ENCODE results near the gene FBL.
"Not testable (repeated sequence)": the region's sequence is repeated elsewhere in the genome, so short reads cannot be mapped to it uniquely, and the experiment has no call there.

The FBL gene

DNA sequence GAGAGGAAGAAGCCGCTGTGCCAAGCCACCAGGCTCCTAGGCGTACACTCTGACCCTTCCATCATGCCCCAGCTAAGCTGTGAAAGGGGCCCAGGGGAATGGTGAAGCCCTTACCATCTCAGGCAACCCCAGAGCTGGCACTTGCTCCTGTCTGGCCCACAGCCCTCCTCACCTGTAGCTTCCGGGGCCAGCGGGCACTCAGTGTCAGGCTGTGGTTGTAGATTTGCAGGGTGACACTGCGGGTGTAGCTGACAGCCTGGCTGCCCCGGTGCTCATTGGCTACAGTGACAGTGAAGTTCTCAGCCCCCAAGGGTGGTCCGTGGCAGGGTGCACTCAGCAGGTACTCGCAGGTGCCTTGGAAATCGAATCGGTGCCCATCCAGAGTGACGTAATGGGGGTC lies 30.3 kb upstream of the FBL start:
- H3K4me3 ChIP-seq (ENCODE audit: insufficient read depth, low read length, poor library complexity, severe bottlenecking); H3K27ac ChIP-seq (ENCODE audit: low read depth, low read length); H3K36me3 ChIP-seq (ENCODE audit: low read length); H3K27me3 ChIP-seq (ENCODE audit: low read length); H4K20me1 ChIP-seq (ENCODE audit: low read depth, low read length); H3K9me3 ChIP-seq (ENCODE audit: insufficient read depth, low read length); H3K4me2 ChIP-seq (ENCODE audit: low read depth, low read length, poor library complexity, severe bottlenecking); H3K79me2 ChIP-seq (ENCODE audit: insufficient read depth, low read length); H2AFZ ChIP-seq (ENCODE audit: low read depth, low read length, severe bottlenecking); H3F3A ChIP-seq (ENCODE audit: insufficient read depth); H3K9me2 ChIP-seq (replicated peaks; ENCODE audit: insufficient read depth, low read length); H3K9ac ChIP-seq (ENCODE audit: low read length): not testable (repeated sequence)

DNA sequence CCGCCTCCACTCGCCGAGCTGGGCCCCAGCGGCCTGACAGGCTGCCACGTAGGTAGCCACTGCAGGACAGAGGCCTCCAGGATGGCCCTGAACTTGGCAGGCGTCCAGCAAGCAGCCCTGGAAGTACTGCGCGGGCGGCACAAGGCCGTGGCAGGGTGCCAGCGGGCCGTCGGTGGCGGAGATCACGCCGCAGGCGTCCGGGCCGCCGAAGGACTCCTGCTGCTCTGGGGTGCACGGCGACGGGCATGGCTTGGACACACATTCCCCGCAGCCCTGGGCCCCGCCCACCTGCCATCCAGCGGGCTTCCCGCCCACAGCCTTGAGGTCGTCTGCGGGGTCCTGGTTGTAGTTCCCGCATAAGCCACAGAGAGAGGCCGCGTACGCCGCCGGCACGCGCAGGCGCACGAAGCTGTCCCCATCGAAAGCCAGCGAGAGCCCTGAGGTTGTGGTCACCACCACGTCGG lies 29.3 kb upstream of the FBL start:
- not testable (repeated sequence) for H3K36me3 ChIP-seq (ENCODE audit: low read length); H3K27ac ChIP-seq (ENCODE audit: low read depth, low read length); H3F3A ChIP-seq (ENCODE audit: insufficient read depth); H3K79me2 ChIP-seq (ENCODE audit: insufficient read depth, low read length); H3K9ac ChIP-seq (ENCODE audit: low read length); H3K4me2 ChIP-seq (ENCODE audit: low read depth, low read length, poor library complexity, severe bottlenecking); H3K4me3 ChIP-seq (ENCODE audit: insufficient read depth, low read length, poor library complexity, severe bottlenecking); H3K27me3 ChIP-seq (ENCODE audit: low read length); H2AFZ ChIP-seq (ENCODE audit: low read depth, low read length, severe bottlenecking); H3K9me3 ChIP-seq (ENCODE audit: insufficient read depth, low read length); H3K9me2 ChIP-seq (replicated peaks; ENCODE audit: insufficient read depth, low read length); H4K20me1 ChIP-seq (ENCODE audit: low read depth, low read length)

GRCh38 chr19:39874404-39874803 lies 28.2 kb upstream of the FBL start:
- Histone ChIP-seq H3K36me3 (ENCODE audit: low read length) (no peaks in the 10 kb centered on the region), H3K9me3 (ENCODE audit: insufficient read depth, low read length) (no peaks in the 10 kb centered on the region), H3K27ac (ENCODE audit: low read depth, low read length) (no peak overlapping the region), H2AFZ (ENCODE audit: low read depth, low read length, severe bottlenecking) (no peak overlapping the region), H3F3A (ENCODE audit: insufficient read depth) (no peaks in the 10 kb centered on the region), H3K4me2 (ENCODE audit: low read depth, low read length, poor library complexity, severe bottlenecking) (no peak overlapping the region), H3K9me2 (replicated peaks; ENCODE audit: insufficient read depth, low read length) (no peaks in the 10 kb centered on the region), H4K20me1 (ENCODE audit: low read depth, low read length) (no peaks in the 10 kb centered on the region), H3K9ac (ENCODE audit: low read length) (no peak overlapping the region), H3K4me3 (ENCODE audit: insufficient read depth, low read length, poor library complexity, severe bottlenecking) (no peak overlapping the region), H3K27me3 (ENCODE audit: low read length) (no peaks in the 10 kb centered on the region), H3K79me2 (ENCODE audit: insufficient read depth, low read length) (no peaks in the 10 kb centered on the region)
- no peak for TF ChIP-seq EZH2phosphoT487 (conservative IDR thresholded peaks at IDR 0.05; ENCODE audit: low read length)
- TF ChIP-seq, protein P1, sequence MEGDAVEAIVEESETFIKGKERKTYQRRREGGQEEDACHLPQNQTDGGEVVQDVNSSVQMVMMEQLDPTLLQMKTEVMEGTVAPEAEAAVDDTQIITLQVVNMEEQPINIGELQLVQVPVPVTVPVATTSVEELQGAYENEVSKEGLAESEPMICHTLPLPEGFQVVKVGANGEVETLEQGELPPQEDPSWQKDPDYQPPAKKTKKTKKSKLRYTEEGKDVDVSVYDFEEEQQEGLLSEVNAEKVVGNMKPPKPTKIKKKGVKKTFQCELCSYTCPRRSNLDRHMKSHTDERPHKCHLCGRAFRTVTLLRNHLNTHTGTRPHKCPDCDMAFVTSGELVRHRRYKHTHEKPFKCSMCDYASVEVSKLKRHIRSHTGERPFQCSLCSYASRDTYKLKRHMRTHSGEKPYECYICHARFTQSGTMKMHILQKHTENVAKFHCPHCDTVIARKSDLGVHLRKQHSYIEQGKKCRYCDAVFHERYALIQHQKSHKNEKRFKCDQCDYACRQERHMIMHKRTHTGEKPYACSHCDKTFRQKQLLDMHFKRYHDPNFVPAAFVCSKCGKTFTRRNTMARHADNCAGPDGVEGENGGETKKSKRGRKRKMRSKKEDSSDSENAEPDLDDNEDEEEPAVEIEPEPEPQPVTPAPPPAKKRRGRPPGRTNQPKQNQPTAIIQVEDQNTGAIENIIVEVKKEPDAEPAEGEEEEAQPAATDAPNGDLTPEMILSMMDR (IDR thresholded peaks at IDR 0.05; ENCODE audit: insufficient read depth, low read length, poor library complexity, severe bottlenecking), result no peak

DNA sequence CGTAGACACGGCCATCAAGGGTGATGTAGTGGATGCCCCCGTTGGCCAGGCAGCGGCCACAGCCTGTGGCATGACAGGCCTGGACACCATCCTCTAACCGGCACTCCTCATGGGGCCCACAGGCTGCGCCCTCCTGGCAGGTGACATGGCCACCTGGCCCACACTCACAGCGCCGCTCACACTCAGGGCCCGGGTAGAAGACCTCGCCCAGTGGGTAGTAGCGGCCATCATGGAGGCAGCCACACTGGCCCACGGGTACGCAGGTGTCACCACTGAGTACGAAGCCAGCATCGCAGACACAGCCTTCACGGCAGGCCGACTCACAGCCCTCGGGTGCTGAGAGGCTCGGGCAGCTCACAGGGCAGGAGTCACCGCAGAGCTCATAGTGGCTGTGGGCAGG lies 27.2 kb upstream of the FBL start:
- H3K4me2 ChIP-seq (ENCODE audit: low read depth, low read length, poor library complexity, severe bottlenecking), result no peak overlapping the region
- no peak overlapping the region for H2AFZ ChIP-seq (ENCODE audit: low read depth, low read length, severe bottlenecking)
- no peaks in the 10 kb centered on the region for H3F3A ChIP-seq (ENCODE audit: insufficient read depth)
- H3K27me3 ChIP-seq (ENCODE audit: low read length), result no peaks in the 10 kb centered on the region
- H3K9ac ChIP-seq (ENCODE audit: low read length), result no peak overlapping the region
- H3K9me2 ChIP-seq (replicated peaks; ENCODE audit: insufficient read depth, low read length), result no peaks in the 10 kb centered on the region
- no peaks in the 10 kb centered on the region for H3K9me3 ChIP-seq (ENCODE audit: insufficient read depth, low read length)
- H3K4me3 ChIP-seq (ENCODE audit: insufficient read depth, low read length, poor library complexity, severe bottlenecking), result no peak overlapping the region
- no peaks in the 10 kb centered on the region for H3K36me3 ChIP-seq (ENCODE audit: low read length)
- TF ChIP-seq, protein P1 (IDR thresholded peaks at IDR 0.05; ENCODE audit: insufficient read depth, low read length, poor library complexity, severe bottlenecking), result no peak
- TF ChIP-seq EZH2phosphoT487 (conservative IDR thresholded peaks at IDR 0.05; ENCODE audit: low read length), result no peak
- H3K79me2 ChIP-seq (ENCODE audit: insufficient read depth, low read length), result no peaks in the 10 kb centered on the region
- H4K20me1 ChIP-seq (ENCODE audit: low read depth, low read length), result no peaks in the 10 kb centered on the region
- no peak overlapping the region for H3K27ac ChIP-seq (ENCODE audit: low read depth, low read length)

Measured in SU-DHL-6 (cell line).